Suppressor macrophage treated with lipopolysaccharide for 1 hour (primary cell): ENCODE results near the gene SF3B2.
"Not testable (repeated sequence)": the region's sequence is repeated elsewhere in the genome, so short reads cannot be mapped to it uniquely, and the experiment has no call there.

Experiments
- DNase-seq, 3 donors: peaks; one replicate each; pipeline ENCODE4 v3.0.0-alpha.2; 2020 to 2022

The SF3B2 gene, protein sequence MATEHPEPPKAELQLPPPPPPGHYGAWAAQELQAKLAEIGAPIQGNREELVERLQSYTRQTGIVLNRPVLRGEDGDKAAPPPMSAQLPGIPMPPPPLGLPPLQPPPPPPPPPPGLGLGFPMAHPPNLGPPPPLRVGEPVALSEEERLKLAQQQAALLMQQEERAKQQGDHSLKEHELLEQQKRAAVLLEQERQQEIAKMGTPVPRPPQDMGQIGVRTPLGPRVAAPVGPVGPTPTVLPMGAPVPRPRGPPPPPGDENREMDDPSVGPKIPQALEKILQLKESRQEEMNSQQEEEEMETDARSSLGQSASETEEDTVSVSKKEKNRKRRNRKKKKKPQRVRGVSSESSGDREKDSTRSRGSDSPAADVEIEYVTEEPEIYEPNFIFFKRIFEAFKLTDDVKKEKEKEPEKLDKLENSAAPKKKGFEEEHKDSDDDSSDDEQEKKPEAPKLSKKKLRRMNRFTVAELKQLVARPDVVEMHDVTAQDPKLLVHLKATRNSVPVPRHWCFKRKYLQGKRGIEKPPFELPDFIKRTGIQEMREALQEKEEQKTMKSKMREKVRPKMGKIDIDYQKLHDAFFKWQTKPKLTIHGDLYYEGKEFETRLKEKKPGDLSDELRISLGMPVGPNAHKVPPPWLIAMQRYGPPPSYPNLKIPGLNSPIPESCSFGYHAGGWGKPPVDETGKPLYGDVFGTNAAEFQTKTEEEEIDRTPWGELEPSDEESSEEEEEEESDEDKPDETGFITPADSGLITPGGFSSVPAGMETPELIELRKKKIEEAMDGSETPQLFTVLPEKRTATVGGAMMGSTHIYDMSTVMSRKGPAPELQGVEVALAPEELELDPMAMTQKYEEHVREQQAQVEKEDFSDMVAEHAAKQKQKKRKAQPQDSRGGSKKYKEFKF

DNA sequence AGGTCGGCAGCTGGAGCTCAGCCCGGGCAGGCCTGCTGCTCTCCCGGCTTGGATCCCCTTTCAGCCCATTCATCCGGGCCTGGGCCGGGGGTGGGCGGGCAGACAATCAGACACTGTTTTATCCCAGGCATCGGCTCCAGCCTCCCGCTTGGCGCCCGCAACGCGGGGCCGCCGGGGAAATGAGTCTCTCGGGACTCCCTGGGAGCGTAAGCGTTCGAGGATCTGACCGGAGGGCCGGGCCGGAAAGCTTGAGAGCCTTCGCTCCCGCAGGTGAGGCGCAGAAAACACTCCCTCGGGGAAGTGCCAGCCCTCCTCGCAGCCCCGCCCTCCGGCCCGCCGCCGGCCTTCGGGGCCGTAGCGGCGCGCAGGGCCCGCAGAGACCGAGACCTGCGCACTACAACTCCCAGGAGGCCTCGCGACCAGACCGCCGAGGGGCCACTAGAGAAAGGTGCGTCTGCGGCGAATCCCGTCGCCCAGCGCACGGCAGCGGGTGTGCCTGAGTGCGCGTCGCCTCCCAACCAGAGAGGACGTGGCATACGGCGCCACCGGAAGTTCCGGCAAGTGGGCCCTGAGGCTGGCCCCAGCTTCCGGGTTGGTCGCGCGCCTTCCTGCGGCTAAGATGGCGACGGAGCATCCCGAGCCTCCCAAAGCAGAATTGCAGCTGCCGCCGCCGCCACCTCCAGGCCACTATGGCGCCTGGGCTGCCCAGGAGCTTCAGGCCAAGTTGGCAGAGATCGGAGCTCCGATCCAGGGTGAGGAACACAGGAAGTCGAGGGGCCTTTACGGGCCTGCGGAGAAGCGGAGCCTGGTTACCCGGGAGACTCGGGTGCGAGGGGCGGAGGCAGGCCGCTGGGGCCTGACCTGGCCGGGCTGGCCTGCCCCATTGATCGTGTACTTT, at the start of gene SF3B2:
Gene SF3B2, plus strand, starts transcription at position 599 of the 898 bp plus-strand sequence. Its CDS starts 21 bp downstream, at position 620.
- peak; percentile 98 for DNase-seq

DNA sequence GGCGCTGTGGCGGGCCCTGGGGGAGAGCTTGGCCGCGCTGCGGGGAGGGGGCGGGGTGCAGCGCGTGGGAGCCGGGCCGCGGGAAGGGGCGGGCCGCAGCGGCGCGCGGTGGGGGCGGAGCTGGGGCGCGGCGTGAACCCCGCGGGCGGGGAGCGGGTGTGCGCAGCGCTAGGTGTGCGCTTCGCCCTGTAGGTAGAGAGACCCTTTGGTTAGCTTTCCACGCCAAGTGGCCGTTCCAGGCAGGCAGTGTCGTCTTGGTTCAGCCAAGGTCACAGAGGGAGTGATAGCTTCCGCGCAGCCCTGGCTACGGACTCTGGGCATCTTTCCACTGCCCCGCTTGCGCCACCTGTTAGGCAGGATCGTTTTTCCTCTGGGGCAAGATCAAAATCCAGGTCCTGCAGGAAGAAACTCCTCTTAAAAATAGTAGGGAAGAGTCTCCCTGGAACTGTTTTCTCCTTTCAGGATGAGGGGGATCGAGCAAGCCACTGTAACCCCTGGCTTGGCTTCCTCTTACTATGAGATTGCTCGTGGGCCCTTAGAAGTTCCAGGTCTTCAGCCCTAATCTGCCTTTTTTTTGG, 49.4 kb upstream of the SF3B2 start:
- DNase-seq, result peak in 1 of 3 donors; percentile 86

DNA sequence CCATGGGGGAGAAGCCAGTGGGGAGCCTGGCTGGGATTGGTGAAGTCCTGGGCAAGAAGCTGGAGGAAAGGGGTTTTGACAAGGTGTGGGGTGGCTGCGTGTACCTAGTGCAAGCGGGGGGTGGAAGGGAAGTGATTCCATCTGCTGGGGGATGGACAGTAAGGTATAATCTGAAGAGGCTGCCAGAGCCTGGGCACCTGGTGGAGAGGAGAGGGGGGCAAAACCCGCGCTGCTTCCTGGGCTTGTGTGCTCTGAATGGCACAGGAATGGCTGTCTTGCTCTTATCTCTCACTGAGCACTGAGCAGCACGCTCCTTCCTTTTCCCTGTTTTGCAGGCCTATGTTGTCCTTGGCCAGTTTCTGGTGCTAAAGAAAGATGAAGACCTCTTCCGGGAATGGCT, 48.9 kb upstream of the SF3B2 start:
- DNase-seq, result no peak

DNA sequence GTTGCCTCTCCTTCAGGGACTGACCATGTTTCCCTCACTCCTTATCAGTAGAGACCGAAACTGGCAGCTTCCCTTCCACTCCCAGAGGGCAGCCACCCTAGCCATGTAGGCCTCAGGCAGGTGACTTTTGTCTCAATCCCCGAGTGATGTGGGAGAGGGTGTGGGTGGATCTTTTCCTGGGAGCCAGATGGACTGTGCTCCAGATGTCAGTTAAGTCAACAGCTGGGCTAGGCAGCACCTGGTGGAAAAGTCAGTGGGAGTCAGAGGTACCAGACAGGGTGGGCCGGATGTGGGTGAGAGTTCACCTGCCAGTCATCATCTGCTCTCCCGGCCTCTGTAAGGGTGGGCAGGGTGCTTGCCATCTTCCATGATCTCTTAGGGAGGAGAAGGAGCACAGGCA, 48.0 kb upstream of the SF3B2 start:
- DNase-seq, result no peak

DNA sequence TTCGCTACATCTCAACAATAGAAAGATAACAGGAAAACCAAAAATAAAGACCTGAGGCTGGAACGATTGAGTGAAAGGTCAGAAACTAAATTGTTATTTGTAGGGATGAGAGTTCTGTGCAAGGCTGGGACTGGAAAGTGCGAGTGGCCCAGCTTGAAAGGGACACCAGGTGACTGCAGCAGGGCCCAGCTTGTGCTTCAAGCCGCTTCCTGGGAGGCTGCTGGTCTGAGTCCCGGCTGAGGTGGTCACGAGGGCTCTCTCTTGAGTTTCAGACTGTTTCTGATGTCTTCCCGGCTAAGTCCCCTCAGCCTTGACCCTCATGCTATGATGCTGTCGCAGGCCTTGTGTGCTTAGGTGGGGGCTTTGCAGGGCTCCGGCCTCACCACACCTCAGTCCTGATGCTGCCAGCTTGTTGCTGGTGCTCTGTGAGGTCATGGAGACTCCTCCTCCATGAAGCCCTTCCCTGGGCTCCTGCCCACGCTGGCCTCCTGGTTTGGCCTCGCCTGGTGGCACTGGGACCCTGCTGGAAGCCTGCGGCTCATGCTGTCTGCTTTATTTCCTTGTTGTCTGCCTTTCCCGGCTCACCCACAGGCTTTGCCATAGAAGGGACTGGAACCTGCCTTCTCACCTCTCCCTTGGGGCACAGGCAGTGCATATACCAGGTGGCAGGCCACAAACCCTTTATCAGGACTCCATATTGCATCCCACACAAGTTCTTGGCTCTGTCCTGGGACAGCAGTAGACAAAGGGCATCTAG, 45.9 kb upstream of the SF3B2 start:
- DNase-seq, result no peak

DNA sequence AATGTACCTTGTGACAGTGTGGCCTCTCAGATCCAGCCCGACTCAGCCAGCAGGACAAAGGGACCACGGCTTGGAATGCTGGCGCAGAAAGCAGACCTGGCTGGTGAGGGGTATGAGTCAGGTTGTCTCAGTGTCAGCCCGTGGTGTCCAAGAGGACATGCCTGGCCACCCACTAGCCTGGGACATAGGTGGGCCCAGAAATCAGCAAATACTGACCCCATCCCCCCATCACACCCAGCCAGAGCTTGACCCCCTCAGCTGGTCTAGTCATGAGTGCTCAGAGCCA, 45.3 kb upstream of the SF3B2 start:
- no peak for DNase-seq

DNA sequence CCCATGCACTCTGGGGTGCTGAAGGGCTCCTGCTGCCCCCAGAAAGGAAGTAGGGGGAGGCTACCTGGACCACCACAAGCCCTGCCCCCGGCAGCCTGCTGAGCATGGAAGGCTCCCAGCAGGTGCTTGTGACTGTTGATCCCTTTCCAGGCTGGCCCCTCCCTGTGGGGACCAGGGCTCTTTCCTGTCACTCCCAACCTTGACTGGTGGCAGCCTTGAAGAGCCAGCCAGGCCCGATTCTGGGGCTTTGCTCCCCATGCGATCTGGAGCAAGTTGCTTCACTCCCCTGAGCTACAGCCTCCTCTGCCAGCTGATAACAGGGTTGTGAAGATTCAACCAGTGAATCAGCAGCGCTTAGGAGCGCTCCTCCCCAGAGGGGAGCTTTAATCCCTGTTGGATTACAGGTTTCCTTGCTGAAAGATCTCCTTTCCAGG, 44.9 kb upstream of the SF3B2 start:
- no peak for DNase-seq

DNA sequence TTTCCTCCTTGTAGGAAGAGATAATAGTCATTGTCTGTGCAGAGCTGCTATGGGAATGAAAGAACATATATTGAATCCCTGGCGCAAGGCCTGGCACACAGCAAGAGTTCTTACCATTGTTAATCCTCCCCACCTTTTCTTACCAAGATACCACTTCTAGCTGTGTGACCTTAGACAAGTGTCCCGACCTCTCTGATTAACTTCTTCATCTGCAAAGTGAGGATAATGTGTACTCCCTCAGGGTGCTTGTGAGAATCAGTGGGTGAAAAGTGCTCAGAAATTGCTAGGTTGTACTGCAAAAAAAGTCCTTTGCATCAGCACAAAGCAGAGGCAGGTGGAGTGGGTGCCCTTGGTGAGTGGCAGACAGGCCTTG, 44.1 kb upstream of the SF3B2 start:
- no peak for DNase-seq

DNA sequence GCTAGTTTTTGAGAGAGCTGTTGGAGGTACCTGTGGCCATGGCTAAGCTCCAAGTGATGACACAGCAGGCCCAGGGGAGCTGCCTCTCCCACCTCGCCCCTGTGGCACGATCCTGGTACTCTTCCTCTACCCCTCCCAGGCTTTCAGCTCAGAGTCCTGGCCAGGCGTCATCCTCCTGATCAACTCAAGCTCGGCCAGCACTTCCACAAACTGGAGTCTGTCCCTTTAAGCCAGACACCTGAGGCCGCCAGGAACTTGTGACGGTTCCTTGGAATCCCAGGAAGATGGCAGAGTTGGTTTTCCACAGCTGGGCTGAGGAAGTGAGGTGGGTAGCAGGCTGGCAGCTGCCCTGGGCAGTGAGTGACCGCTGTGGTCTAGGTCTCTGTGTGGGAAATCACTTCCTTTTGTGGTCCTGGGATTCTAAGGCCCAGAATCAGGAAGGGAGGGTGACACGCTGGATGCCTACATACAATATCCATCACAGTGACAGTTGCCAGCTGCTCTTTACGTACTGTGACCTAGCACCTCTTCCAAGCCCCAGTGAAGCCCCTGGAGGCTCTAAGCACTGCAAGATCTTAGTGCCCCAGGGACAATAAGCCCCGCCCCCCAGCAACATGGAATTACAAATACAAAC, 43.6 kb upstream of the SF3B2 start:
- DNase-seq, result peak; percentile 29 to 37 (median 37)

DNA sequence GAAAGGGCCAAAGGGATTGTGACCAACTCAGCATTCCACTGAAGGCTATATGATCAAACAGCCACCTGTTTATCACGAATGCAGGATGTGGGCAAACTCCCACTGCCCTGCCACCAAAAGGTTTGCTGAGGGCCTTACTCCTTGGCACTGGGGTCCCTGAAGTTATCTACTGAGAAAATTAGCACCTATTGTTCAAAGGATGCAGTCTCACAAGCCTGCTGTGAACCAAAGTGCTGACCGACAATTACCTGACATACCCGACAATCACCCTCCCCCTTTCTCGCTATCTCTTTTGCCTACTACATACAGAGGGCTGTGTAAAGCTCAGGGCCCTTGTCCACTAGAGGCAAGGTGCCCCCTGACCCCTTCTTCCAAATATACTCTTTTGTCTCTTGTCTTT, 42.1 kb upstream of the SF3B2 start:
- not testable (repeated sequence) for DNase-seq

DNA sequence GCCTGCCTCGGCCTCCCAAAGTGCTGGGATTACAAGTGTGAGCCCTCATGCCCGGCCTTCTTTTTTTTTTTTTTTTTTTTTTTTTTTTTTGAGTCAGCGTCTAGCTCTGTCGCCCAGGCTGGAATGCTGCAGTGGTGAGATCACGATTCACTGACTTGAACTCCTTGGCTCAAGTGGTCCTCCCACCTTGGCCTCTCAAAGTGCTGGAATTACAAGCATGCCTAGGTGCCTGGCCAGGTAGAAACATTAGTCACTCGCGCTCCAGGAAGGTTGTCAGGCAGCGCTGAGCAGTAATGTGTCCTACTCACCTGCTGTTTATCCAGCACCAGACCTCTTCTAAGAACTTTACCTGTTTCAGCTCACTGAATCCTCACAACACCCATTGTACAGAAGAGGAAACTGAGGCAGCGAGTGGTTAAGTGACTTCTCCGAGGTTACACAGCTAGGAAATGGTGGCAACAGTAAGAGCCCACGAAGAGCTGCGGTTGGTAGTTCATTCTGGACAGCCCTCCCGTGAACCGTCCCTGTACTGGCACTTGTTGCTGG, 40.9 kb upstream of the SF3B2 start:
- peak in 1 of 3 donors; percentile 18 for DNase-seq

DNA sequence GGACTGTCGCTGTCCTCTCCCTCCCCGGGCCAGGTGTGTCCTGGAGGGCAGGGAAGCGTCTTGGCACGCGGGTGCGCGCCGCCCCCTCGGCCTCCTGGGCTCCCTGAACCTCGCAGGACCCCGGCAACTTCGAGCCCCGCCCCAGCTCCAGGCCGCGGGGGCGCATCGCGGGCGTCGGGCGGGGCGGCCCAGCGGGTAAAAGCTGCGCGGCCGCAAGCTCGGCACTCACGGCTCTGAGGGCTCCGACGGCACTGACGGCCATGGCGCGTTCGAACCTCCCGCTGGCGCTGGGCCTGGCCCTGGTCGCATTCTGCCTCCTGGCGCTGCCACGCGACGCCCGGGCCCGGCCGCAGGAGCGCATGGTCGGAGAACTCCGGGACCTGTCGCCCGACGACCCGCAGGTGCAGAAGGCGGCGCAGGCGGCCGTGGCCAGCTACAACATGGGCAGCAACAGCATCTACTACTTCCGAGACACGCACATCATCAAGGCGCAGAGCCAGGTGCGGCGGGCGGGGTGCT, 40.3 kb upstream of the SF3B2 start, which contains the start of gene CST6:
Gene CST6, plus strand, starts transcription at position 224 of the 519 bp plus-strand sequence. Its CDS starts 37 bp downstream, at position 261.
- no peak for DNase-seq

DNA sequence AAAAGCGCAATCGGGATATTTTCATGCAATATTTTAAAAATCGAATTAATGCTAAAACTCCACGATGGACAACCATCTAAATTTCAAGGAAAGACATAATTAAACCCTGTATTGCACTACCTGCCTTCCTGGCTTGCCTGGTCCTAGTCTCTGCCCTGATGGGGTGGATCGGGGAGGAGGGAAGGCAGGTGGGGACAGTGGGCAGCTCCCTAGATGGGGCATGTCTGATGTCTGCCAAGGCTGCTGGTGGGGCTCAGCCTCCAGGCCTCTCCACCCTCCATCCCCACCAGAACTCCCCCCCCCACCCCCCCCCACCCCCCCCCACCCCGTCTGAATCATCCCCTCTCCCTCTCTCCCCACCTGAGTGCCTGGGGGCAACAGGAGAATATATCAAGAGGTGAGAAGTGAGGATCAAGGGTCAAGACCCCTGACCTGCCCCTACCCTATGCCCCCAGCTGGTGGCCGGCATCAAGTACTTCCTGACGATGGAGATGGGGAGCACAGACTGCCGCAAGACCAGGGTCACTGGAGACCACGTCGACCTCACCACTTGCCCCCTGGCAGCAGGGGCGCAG, 39.7 kb upstream of the SF3B2 start:
- DNase-seq, result no peak

DNA sequence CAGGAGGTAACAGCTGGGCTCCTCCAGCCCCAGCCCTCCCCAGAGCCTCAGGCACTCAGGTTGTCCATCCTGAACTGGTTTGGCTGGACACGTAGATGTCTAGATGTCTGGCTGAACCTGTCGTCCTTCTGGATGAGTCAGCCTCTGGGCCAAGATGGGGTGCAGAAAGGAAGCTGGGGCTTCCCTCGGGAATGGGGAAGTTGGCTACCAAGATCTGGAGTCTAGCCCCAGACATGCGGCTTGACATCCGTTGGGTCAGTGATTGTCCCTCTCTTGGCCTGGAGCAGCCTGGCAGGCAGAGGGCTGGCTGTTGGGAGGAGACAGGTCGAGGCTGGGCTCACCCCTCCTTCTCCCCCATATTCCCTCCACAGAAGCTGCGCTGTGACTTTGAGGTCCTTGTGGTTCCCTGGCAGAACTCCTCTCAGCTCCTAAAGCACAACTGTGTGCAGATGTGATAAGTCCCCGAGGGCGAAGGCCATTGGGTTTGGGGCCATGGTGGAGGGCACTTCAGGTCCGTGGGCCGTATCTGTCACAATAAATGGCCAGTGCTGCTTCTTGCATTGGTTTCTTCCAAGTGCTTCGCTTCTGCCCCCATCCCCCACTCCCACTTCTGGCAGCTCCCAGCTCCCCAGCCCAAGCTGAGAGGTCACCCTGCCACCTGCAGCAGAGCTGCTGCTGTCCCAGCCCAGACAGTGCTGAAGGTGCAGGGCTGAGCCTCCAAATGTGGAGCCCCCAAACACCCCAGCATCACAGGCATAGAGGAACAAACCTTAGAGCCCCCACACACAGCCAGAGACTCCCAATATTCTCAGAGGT, 39.0 kb upstream of the SF3B2 start:
- DNase-seq, result peak; percentile 90 to 91 (median 90)

DNA sequence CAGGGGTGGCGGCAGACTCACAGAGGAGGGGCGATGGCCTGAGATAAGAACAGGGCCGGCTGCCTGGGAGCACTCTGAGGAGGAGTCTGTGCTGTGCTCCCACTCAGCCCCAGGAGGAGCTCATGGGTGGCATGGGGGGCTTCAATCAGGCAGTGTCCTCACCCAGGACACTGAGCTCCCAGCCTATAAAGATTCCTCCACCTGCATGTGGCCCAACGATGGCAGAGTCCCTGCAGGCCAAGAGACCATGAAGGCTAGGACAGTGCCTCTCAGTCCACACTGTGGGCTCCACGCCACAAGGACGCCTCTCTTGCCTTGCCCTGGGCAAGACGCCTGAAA, 38.4 kb upstream of the SF3B2 start:
- no peak for DNase-seq

DNA sequence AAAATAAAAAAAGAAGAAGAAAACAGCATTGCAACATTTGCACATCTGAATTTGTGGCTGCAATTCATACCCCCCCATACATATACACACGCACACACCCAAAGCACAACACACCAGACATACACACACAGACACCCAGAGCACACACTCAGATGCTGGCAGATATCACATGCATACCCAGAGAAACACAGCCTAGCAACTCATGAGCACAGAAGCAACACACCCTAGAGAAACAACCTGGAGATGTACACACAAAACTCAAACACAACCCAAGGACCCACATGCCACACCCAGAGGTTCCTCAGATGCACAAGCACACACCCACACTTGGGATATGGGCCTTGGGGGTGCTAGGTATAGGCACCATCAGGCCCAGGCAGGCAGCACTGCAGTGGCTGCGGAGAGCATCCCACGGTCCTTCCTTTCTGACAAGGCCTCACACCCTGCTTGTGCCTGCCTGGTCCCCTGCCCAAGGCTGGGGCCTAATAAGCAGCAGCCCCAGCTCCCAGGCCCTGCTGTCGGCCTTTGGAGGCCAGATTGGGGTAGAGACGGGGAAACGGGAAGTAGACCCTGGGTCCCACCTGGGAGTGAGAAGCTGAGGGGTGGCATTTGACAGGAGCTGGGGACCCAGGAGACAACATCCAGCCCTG, 37.2 kb upstream of the SF3B2 start:
- DNase-seq, result peak in 1 of 3 donors; percentile 16

DNA sequence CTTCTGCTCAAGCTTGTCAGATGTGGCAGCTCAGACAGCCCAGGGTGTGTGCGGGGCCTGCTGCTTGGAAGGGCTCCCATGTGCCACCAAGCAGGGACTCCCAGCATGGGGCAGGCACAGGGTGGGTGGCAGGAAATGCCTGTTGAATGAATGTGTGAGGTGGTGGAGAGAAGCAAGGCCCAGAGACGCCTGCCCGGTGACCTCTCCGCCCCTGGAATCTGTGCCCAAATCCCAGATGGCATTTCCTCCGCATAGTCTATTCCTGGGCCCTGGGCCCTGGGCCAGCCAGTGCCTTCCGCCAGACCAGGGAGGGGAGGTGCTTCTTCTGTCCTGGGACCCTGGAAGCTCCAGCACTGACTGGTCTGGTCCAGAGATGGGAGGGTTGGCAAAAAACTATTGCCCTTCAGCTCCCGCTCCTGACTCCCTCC, 36.7 kb upstream of the SF3B2 start:
- peak in 1 of 3 donors; percentile 5 for DNase-seq

DNA sequence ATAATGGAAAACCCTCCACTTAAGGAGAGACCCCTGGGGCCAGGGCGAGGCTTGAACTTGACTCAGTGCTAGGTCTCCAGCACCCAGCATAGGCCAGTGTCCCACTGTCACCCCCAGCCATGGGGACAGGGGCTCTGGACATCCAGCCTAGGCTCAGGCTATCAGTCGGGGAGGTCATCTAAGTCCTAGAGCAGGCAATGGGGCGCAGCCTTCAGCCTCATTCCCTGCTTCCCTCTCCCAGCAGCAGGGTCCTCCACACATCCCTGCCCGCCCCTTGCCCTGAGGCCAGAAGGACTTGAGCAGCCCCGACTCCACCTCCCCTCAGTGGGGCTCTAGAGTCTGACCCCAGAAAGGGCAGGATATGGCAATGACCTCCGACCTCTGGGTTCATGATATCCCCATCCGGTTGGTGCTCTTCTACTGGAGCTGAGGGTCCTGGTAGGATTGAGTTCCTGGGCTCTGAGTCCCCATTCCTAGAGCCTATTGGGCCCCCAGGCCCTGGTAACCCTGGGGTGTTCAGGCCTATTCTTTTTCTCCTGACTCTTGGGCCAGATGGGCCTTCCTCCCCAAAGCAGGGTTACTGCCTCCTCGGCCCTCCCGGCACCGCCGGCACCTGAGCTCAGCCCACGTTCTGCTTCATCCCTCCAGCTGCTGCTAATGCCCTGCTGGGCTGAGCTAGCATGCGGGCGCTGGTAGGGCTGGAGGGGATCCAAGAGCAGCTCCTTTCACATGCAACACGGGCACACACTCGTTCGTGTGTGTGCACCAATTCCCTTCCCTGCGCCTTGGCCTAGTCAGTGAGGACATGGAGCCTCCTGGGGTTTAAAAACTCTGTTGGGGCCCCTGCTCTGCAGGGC, 36.0 kb upstream of the SF3B2 start:
- peak in 1 of 3 donors; percentile 15 for DNase-seq
